Activated T-cell treated with anti-CD3 and anti-CD28 coated beads for 24 hours (primary cell): ENCODE results near the gene SSRP1.

Experiments used
- DNase-seq: peaks from one replicate; pipeline ENCODE4 v3.0.0-alpha.2; 2020; ENCODE audit warnings: low read depth

The SSRP1 gene

DNA sequence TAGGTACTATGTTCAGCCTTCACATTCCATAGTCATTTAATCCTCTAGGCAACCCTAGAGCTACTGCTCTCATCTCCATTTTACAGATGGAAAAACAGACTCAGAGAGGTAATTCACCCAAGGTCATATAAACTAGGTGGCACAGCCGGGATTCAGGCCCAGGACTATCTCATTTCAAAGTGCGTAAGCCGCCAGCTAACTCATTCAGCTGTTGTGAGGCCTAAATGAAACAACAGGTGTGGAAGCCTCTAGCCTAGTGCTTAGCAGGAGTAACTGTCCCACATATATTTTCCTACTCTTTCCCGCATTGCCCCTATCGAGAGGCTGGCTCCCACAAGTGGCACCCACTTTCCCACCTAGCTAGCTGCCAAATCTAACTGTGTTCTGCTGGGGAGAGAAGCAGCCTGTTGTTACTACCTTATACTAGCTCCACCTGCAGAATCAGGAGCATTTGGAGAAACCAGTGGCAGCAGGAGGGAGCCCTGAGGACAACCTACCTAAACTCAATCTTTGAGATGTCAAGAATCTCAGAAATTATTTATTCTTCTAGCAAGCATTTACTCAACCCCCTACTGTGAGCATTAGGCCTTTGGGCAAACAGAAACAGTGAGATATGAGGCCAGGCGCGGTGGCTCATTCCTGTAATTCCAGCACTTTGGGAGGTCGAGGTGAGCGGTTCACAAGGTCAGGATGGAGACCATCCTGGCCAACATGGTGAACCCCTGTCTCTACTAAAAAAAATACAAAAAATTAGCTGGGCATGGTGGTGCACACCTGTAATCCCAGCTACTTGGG is 24.4 kb upstream of the SSRP1 start:
- DNase-seq, result no peak

DNA sequence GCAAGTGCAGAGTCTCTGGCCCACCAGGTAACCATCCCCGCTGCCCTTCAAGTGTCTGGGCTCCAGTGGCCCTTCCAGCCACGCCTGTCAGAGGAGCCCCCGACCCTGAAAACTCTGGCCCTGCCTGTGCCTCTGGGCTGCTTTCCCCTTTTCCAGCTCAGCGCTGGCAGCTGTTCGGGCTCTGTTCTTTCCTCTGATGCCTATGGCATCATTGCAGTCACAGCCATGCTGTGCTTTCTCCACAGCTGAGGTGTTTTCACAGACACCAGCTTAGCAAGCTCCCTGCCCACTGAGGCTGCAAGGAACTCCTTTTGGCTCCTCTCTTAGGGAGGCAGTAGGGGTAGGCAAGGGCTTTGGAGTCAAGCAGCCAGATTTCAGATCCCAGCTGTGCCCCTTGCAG is 23.7 kb upstream of the SSRP1 start:
- no peak for DNase-seq

DNA sequence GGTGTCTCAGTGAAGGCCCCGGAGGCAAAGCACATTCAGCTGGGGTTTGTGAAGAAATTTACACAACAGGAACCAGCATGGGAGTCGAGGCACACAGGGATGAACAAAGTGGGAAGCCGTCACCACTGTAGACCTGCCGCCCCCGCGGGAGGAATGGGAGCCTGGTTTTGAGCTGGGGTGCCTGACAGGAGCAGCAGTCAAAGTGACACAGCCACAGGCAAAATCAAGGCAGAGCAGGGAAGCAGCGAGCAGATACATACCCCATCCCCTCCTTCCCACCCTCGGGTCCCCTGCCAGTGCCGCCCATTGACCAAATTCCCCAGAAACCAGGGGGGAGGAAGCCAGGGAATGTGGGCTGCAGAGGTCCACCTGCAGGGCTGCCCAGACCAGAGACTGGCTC is 23.3 kb upstream of the SSRP1 start:
- no peak for DNase-seq

DNA sequence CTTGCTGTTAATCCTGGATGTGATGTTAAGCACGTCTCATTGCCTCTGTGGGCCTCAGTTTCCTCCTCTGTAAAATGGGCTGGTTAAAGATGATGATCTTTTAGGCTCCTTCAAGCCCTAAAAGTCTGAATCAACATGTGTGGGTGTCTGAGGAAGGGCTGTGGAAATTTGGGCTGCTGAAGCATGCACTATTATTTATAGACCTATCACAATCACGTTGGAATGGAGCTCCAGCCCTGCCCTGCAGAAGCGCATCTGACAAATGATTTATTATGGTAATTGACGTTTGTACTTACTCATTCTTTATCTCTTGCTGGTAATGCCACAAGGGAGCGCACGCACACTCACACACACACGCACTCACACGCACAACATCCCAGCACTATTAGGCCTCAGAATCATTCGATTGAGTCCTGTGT is 22.9 kb upstream of the SSRP1 start:
- no peak for DNase-seq

DNA sequence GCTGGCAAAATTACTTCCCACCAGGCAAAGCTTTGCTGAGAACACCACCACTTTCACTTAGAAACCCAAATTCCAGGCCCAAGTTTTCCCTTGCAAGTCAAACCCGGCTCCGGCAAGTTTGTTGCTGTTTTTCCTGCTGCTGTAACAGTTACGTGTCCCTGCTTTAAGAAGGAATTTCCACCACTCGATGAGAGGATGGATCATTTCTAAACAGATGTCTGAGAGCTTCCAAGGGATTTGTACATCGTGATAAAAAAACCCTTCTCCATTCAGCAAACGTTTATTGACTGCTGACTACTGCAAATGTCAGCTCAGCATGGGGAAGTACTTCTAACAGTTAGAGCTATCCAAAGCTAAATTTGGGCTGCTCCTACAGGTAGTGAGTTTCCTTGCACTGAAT is 22.2 kb upstream of the SSRP1 start:
- DNase-seq, result no peak

DNA sequence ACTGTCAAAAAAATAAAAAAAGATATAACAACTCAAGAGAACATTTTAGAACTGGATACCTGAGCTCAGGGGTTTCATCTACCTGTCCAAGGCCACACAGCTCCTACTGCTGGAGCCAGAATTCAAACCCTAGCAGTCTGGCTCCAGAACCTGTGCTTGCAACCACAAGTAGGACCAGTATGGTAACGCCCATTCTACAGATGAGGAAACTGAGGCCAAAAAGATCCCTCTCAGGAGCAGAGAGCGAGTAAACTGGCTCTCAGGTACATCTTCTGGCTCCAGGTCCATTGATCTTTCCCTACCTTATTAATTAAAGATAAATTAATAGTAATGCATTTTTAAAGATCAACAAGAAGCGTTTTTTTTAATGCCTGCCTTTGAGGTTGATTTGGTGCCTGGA is 21.6 kb upstream of the SSRP1 start:
- DNase-seq, result no peak

DNA sequence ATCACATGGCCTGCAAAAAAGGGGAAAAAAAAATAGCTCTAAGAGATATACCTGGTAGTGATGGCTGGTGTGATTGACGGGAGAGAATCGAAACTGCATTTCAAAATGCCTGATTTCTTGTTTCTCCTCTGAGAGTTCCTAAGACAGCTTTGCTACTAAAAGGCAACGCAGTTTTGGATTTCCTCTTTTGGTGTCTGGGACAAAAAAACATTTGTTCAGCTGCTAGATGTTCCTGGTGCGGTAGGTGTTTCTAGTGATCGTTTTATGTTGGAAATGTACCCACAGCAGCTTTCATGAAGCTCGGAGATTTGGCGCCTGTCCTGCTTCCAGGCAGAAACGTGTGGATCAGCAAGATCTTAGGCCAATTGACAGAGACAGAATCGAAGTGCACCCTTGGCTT is 20.6 kb upstream of the SSRP1 start:
- no peak for DNase-seq

DNA sequence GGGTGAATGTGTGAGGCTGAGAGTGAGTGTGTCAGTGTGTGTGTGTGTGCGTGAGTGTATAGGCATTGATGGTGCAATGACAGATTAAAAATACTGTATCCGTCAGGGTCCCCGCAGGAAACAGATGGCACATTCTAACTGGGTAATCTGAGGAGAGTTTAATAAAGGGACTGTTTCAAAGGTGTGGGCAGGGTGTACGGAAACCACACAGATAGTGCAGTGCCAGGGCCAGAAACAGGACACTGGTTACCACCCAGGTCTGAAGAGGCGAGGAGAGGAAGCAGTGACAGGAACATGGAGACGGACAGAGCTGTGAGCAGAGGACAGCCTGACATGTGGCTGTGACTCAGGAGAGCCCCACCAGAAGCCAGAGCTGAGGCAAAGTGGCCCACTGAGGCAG is 19.0 kb upstream of the SSRP1 start:
- no peak for DNase-seq

DNA sequence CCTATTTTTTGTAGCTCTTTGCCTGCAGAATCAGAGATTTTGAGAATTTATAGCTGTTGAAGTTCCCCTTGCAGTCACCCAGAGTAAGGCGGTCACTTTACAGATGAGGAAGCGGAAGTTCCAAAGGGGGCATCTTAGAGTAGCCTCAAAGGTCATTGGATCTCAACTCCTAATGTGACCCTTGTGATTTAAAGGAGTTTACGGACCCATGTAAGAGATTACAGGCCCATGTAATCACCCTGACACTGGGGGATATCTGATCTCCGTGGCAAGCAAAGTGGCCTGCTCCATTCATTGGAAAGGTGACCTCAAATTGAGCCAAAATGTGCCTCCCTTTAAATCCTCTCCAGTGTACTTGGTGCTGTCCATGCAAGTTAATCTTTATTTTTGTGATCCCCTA is 18.2 kb upstream of the SSRP1 start:
- DNase-seq, result no peak

DNA sequence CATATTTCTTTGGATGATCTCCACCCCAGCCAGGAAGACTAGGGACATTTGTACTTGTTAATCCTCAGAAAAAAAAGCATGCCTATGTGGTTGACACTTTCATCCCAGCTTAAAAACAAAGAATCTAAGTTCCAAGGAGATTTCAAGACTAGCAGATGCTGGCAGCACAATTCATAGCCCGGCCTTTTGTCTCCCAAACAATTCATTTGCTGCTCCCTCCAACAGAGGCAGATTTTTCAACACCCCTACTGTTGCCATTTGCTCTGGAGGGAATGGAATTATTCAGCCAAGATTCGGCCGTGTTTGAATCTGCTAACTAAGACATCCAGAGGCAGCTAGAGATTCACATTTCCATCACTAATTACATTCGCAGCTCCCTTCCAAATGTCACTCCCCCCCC is 17.8 kb upstream of the SSRP1 start:
- DNase-seq, result no peak

DNA sequence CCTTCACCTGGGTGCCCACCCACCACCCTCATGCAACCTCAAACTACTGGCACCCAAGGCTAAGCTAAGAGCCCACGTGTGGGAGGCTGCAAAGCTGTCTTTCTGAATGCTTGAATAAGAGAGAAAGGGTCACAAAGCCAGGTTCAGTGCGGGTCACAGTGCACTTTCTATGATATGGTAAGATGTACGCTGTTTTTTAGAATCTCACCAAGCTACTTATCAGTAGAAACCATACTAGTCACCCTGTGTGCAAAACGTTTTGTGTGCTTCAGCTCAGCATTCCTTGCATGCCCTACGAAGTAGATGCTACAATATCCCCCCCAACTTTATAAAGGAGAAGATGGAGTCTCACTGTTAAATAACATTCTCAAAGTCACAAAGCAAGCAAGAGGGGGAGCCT is 17.3 kb upstream of the SSRP1 start:
- no peak for DNase-seq

DNA sequence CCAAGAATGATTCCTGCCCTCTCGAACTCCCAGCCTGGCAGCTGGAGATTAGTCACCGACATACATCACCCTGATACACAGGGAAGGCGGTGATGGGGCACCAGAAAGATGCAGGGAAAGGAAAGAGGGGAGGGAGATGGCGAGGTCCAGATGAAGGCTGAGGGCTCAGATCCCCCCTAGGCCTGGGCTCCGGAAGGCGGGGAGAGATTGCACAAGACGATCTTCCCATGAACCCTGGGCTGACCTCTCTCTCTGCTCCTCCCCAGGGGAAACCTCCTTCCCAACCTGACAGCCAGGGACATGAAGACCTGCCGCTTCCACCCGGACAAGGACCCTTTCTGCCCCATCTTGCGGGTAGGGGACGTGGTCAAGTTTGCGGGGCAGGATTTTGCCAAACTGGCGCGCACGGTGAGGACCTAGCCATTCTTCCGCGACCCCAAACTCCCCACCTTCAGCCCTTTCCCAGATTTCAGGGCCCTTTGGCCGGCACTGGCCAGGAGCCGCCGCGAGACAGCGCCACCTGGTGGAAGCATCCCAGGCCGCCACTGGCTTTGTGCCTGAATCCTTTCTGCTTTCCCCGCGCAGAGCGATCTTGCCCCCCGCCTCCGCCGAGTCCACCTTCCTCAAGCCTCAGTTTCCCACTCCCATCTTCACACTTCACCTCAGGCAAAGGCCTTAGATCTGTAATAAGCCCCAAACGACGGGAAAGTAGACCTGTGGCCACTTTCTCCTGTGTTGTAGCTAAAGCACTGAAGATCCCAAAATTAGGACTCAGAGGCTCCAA is 14.0 kb upstream of the SSRP1 start:
- DNase-seq, result peak; percentile 44

DNA sequence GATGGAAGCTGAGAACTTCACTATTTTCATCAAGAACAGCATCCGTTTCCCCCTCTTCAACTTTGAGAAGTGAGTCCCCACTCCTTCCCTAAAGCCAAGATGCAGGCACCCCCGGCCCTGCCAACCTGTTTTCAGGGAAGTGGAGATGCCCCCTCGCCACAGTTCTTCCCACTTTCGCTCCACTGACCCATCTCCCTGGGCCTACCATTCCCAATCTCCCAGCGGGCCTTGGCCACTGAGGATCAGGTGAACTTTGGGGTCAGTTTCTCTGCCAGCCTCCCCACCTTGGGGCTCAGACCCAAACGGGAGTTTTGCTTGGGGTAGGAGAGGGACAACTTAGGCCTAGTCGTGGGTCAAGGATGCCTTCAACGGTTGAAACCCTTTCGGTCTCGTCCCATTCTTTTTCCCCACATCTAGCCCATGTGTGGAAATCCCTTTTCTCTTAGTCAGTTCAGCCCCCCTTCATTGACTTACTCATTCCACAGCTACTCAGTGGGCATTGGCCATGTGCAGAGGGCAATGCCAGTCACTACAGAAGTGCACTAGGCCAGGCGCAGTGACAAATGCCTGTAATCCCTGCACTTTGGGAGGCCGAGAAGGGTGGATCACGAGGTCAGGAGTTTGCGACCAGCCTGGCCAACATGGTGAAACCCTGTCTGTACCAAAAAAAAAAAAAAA is 13.1 kb upstream of the SSRP1 start:
- DNase-seq, result no peak

DNA sequence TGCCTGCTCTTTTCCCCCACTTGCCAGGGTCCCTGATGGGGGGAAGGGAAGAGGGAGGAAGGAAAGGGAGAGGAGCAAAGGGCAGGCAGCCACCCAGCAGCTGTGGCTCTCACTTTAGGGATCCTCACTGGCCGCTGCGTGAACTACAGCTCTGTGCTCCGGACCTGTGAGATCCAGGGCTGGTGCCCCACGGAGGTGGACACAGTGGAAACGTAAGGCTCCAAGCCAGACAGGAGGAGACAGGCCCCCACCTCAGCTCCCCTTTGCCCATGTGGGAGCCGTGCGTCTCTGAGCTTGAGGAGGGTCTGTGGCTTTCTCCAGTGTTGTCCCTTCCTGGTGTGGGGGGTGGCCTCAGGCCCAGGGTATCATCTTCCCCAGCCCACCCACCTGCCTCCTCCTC is 12.4 kb upstream of the SSRP1 start:
- no peak for DNase-seq

DNA sequence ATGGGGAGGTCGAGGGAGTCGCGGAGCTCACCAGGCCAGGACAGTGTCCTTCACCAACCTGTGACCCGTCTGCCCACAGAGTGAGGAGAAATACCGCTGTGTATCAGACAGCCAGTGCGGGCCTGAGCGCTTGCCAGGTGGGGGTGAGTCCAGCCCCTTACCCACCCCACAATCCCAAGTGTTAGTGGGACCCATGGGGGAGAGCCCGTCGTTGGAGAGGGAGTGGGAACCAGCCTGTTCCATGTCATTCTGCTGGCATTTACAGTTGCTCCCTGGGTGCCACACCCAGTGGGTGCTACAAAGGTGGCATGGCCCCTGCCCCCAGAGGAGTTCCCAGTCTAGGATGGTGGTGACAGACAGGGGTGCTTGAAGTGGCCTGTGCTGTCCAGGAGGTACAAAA is 11.6 kb upstream of the SSRP1 start:
- no peak for DNase-seq

DNA sequence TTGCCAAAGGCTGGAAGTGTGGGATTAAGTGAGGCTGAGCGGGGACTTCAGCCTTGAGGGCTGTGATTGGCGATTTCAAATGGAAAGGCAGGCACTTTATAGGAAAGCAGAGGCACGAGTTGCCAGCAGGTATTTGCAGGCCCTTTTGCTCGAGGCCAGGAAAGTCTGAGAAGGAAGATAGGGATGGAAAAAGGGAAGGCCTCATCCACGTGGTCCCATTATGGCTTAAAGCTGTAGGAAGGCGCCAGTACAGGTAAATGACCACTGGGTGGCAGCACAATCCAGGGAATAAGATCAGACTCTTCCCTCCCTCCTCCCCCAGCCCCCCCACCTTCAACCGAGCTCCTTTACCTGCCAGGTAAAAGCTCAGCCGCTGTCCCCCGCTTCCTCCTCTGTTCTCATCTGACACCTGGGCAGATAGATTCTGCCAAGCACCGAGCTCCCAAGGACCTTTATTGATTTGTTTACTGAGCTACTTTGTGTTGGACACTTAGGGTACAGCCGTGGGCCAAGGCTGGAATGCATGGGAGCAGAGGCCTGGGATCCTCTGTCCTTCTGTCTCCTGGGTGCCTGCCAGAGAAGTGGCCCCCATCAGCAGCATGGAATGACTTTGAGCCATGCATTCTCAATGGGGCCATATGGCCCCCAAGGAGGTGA is 10.0 kb upstream of the SSRP1 start:
- DNase-seq, result peak; percentile 63

DNA sequence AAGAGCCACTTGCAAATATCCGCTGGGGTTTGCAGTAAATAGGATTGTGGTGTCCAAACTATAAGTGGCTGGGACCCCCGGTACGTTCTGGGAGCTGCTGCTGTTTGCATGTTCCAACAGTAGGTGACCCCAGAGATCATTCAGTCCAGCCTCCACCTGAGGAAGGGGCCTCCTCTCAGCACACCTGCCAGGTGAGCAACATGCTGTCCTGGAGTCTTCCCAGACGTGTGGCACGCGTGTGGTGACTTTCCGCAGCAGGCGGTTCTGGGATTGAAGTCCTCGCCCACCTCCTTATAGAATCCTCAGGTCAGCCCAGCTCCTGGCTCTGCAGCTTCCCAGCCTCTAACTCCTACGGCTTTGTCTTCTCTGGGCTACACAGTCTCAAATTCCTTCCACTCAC is 9.1 kb upstream of the SSRP1 start:
- DNase-seq, result no peak

DNA sequence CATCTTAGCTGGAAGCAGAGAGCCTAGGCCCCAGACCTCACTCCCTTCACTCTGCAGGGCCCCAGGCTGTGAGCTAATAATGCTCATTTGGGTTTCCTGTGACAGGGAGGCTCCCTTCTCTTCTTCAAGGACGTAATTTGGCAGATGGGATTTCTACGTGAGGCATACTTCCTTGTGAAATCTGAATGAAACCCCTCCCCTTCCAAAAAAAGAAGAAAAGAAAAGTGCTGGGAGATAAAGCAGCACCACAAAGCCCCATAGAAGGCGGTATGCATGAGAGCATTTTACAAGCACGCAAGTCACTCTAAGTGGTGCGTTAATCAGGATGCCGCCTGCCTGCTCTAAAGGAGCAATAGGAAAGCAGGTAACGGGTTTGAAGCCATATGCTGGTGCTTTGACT is 8.1 kb upstream of the SSRP1 start:
- no peak for DNase-seq

DNA sequence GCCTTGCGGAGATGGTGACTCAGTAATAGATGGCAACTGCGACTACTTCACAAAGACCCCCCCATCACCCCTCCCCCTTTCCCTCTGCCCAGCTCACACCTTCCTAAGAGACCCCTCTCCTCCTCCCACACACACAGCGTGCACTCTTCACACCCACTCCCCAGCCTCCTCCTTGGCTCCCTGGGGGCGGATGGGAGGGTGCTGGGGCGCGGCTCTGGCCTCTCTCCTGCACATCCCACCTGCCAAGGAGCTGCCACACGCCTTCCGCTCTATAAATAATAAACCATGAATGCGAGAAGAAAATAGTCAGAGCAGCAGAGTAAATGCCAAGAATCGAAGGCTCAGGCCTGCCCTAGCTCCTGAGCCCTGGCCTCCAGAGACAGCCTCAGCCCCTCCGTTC is 7.0 kb upstream of the SSRP1 start:
- no peak for DNase-seq

DNA sequence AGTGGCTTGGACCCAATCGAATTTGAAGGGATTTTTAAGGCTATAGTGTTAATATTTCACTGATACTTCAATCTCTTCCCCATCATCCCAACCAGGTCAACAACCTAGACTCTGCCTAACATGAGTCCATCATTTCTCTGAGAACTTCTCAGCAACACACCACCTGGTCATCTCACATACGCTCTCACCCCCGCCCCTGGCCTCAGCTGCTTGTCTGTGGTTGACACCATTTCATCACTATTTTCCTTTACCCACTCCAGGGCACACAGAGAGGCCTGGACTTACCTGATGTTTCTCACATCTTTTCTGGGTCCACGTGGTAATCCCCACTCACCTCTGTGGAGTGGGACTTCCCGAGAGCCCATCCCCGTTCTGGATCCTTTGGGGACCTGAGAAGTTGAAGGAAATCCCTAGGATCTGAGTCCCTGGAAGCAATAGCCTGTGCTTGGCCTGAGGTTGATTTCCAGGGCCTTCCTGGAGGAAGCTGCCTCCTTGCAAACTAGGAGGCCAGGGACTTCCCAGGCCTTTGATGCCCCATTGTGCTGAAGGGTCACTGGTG is 5.6 kb upstream of the SSRP1 start:
- no peak for DNase-seq

DNA sequence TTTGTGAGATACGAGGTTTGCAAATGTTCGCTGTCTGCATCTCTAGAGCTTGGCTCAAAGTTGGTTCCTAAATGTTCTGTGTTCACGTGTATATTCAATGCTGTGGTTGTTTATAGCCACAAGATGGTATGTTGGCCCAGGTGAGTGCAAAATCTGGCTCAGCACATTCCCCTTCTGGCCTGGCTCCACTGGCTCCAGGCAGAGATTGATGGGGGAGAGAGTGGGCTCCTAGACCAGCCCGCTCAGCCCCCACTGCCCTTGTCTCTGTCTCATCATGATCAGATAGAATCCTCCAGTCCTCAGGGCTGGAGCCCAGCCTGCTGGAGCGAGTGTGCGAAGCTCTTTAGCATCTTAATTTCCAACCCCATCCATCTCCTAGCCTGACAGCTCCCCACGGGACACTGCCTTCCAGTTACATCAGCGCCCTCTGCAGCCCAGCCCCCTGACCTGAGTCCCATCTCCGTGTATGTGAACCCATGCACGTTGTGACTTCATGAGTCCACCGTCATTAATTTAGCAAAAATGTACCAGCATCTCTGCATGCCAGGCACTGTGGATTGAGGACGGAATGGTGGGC is 4.4 kb upstream of the SSRP1 start:
- DNase-seq, result no peak

DNA sequence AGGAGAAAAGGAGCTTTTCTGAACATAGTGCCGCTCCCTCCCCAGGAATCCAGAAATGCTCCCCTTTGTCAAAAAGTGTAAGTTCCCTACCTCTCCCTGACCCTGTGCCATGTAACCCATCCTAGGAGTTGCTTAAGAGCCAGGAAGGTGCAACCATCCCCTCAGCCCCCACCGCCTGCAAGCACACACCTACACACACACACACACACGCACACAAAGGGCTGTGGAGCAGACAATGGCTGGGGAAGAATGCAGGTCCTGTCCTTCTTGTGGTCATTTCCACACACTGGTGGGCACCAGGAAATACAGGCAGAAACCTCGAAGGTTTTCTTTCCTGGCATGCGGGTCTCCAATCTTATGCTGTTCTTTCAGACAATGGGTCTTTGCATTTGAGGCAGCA is 3.6 kb upstream of the SSRP1 start:
- DNase-seq, result no peak
